DOHH2 (cell line): ENCODE data around the gene SPPL2B.

Experiments used
- CTCF ChIP-seq: fragments of 200-600 bp; sonication (generic); IDR thresholded peaks from one replicate; pipeline ENCODE4 v1.5.1; 2014; ENCODE audit warnings: antibody characterized with exemption, mild to moderate bottlenecking, low read depth, low read length; ENCODE audit not compliant: poor library complexity, severe bottlenecking
- EZH2phosphoT487 ChIP-seq: fragments of 200-600 bp; sonication (generic); IDR thresholded peaks from 2 replicates; pipeline ENCODE4 v1.6.1; 2017; ENCODE audit warnings: borderline replicate concordance, mild to moderate bottlenecking, antibody characterized with exemption, low read length, moderate library complexity, mixed read lengths

GRCh38 chr19:2303211-2303798 is 25.2 kb upstream of the SPPL2B start:
- TF ChIP-seq CTCF (no peak), EZH2phosphoT487 (no peak)
